HepG2 (cell line): ENCODE measurements around the gene MEI1. TPM values are rescaled to one million over a fixed set of nuclear protein-coding genes. Genes with fewer than 3 reads are reported as not detected.

ENCODE experiments used
- DNMT1 ChIP-seq: sonication (generic); formaldehyde crosslinking; IDR thresholded peaks from 2 replicates; pipeline ENCODE4 v1.5.1; 2020; ENCODE audit warnings: mild to moderate bottlenecking, missing genetic modification reagents
- FOXO1 ChIP-seq: sonication (generic); formaldehyde crosslinking; IDR thresholded peaks from 2 replicates; pipeline ENCODE4 v1.4.0; 2020; ENCODE audit warnings: missing genetic modification reagents
- MAFK ChIP-seq, 2 experiments: IDR thresholded peaks in 1 of 2; conservative IDR thresholded peaks in 1 of 2; 2 replicates each; pipeline ENCODE4 v1.6.1; 2011; ENCODE audit warnings: improper control_type of control experiment in 2 of 2, low read length in 2 of 2
- NCOA2 ChIP-seq: sonication (generic); formaldehyde crosslinking; IDR thresholded peaks from 2 replicates; pipeline ENCODE4 v1.8.0; 2022; ENCODE audit warnings: inconsistent platforms
- NFYB ChIP-seq: sonication (generic); formaldehyde crosslinking; IDR thresholded peaks from 2 replicates; pipeline ENCODE4 v1.4.0; 2020; ENCODE audit warnings: missing genetic modification reagents
- RXRB ChIP-seq: IDR thresholded peaks from 2 replicates; pipeline ENCODE4 v1.6.1; 2016; ENCODE audit warnings: borderline replicate concordance, missing genetic modification reagents, missing compliant biosample characterization
- SATB2 ChIP-seq: sonication (generic); formaldehyde crosslinking; IDR thresholded peaks from 2 replicates; pipeline ENCODE4 v1.5.0; 2020; ENCODE audit warnings: missing genetic modification reagents
- SCMH1 ChIP-seq: sonication (generic); formaldehyde crosslinking; IDR thresholded peaks from 2 replicates; pipeline ENCODE4 v1.9.0; 2021; ENCODE audit warnings: missing genetic modification reagents, mild to moderate bottlenecking, borderline replicate concordance
- SETDB1 ChIP-seq: sonication (generic); formaldehyde crosslinking; IDR thresholded peaks from 2 replicates; pipeline ENCODE4 v1.5.1; 2020; ENCODE audit warnings: missing genetic modification reagents, mild to moderate bottlenecking, borderline replicate concordance
- ZBTB21 ChIP-seq: sonication (generic); formaldehyde crosslinking; IDR thresholded peaks from 2 replicates; pipeline ENCODE4 v1.4.0; 2020; ENCODE audit warnings: missing genetic modification reagents
- ZBTB3 ChIP-seq: sonication (generic); formaldehyde crosslinking; IDR thresholded peaks from 2 replicates; pipeline ENCODE4 v1.4.0; 2020; ENCODE audit warnings: low read depth, mild to moderate bottlenecking, moderate library complexity, missing genetic modification reagents, borderline replicate concordance
- ZNF138 ChIP-seq: sonication (generic); formaldehyde crosslinking; IDR thresholded peaks from 2 replicates; pipeline ENCODE4 v1.5.0; 2020; ENCODE audit warnings: mild to moderate bottlenecking, low read depth, missing genetic modification reagents
- ZNF34 ChIP-seq: sonication (generic); formaldehyde crosslinking; IDR thresholded peaks from 2 replicates; pipeline ENCODE4 v1.4.0; 2020; ENCODE audit warnings: mild to moderate bottlenecking, missing genetic modification reagents, borderline replicate concordance
- ZNF431 ChIP-seq: sonication (generic); formaldehyde crosslinking; IDR thresholded peaks from 2 replicates; pipeline ENCODE4 v1.9.0; 2022; ENCODE audit warnings: missing genetic modification reagents, low read depth, mild to moderate bottlenecking, borderline replicate concordance
- ZNF543 ChIP-seq: sonication (generic); formaldehyde crosslinking; IDR thresholded peaks from 2 replicates; pipeline ENCODE4 v1.4.0; 2020; ENCODE audit warnings: mild to moderate bottlenecking, missing genetic modification reagents
- ZNF792 ChIP-seq: IDR thresholded peaks from 2 replicates; pipeline ENCODE4 v1.6.1; 2016
- ZNF816 ChIP-seq: sonication (generic); formaldehyde crosslinking; IDR thresholded peaks from 2 replicates; pipeline ENCODE4 v1.8.0; 2022; ENCODE audit warnings: missing genetic modification reagents, mild to moderate bottlenecking, borderline replicate concordance
- polyA plus RNA-seq, 8 experiments: library from polyadenylated mRNA; depleted of rRNA in 3 of 8; stranded (reverse) in 7 of 8; unstranded in 1 of 8; fragments of >200 nt; fragmentation: Illumina TruSeq in 4 of 8; extraction: Trizol in 4 of 8; gene quantifications; 2 replicates each; pipeline versions ENCODE4 v1.2.1 to v1.2.3, GENCODE V29; 2011 to 2016; ENCODE audit warnings: low read depth in 4 of 8, missing spikeins in 1 of 8, mixed read lengths in 1 of 8; ENCODE audit not compliant: insufficient read depth in 1 of 8
- total RNA-seq, 5 experiments: library from RNA; depleted of rRNA; stranded (reverse); fragments of >200 nt; fragmentation: Illumina TruSeq; extraction: Trizol; gene quantifications; 2 replicates each; pipeline ENCODE4 v1.2.3, GENCODE V29; 2016; ENCODE audit warnings: low read depth in 1 of 5
- TF ChIP-seq, protein P1 (sequence below): sonication (generic); formaldehyde crosslinking; IDR thresholded peaks from 2 replicates; pipeline ENCODE4; 2020; ENCODE audit warnings: missing genetic modification reagents, mild to moderate bottlenecking, borderline replicate concordance
- TF ChIP-seq, protein P2 (sequence below), 2 experiments: IDR thresholded peaks; 2 replicates each; pipeline ENCODE4 v1.6.1; 2011 to 2012; ENCODE audit warnings: low read length in 2 of 2, borderline replicate concordance in 1 of 2, low read depth in 1 of 2, mild to moderate bottlenecking in 1 of 2, moderate library complexity in 1 of 2
- TF ChIP-seq, protein P3 (sequence below): sonication (generic); formaldehyde crosslinking; IDR thresholded peaks from 2 replicates; pipeline ENCODE4 v1.8.0; 2022; ENCODE audit warnings: mild to moderate bottlenecking, missing genetic modification reagents
- TF ChIP-seq, protein P4 (sequence below): sonication (generic); formaldehyde crosslinking; IDR thresholded peaks from 2 replicates; pipeline ENCODE4 v1.4.0; 2020; ENCODE audit warnings: mild to moderate bottlenecking, missing genetic modification reagents

The MEI1 gene
- total and polyA plus RNA-seq, 2 of the 13 experiments (the other 11 are each of a cell fraction or from before 2014, with no cell fraction given) = 0.75 to 1.9 TPM

DNA sequence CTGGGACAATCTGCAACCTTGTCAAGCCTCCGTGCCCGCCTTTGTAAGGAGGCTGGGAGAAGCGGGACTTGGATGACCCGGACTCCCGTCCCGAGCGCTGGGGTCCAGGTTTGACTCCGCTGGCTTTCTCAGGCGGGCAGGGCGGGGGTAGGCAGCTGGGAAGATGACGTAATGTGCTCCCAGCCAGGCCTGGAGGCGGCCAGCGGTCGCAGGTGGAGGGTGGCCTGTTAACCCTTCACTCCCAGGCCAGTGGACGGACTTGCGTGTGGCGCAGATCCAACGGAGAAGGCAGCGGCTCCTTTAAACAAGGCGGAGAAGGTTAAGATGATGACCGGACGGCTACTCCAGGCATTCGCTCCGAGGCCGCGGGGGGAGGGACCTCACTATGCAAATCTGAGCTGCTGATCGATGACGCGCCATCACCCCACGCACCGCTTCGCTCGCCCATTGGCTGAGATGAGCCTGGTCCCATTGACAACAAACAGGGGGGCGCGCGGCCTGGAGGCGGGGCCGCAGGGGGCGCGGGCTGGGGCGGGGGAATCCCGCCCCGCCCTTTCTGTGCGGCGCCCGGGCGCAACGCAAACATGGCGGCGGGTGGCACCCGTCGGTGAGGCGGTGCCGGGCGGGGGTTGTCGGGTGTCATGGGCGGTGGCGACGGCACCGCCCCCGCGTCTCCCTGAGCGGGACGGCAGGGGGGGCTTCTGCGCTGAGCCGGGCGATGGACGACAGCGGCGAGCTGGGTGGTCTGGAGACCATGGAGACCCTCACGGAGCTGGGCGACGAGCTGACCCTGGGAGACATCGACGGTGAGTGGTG is 133.5 kb downstream of the MEI1 start, which contains the start of gene SREBF2 (continued):
- TF ChIP-seq, protein P1, sequence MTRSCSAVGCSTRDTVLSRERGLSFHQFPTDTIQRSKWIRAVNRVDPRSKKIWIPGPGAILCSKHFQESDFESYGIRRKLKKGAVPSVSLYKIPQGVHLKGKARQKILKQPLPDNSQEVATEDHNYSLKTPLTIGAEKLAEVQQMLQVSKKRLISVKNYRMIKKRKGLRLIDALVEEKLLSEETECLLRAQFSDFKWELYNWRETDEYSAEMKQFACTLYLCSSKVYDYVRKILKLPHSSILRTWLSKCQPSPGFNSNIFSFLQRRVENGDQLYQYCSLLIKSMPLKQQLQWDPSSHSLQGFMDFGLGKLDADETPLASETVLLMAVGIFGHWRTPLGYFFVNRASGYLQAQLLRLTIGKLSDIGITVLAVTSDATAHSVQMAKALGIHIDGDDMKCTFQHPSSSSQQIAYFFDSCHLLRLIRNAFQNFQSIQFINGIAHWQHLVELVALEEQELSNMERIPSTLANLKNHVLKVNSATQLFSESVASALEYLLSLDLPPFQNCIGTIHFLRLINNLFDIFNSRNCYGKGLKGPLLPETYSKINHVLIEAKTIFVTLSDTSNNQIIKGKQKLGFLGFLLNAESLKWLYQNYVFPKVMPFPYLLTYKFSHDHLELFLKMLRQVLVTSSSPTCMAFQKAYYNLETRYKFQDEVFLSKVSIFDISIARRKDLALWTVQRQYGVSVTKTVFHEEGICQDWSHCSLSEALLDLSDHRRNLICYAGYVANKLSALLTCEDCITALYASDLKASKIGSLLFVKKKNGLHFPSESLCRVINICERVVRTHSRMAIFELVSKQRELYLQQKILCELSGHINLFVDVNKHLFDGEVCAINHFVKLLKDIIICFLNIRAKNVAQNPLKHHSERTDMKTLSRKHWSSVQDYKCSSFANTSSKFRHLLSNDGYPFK = peak; percentile 16; the same call in 1 of the 2 replicates
- TF ChIP-seq RXRB (peak; percentile 78), ZNF138 (CRISPR knock-in tag) (peak; percentile 82), NCOA2 (CRISPR knock-in tag) (peak; percentile 68), MAFK (conservative IDR thresholded peaks at IDR 0.05 in 1 of 2, IDR thresholded peaks at IDR 0.05 in 1 of 2; ENCODE audit: low read length in 2 of 2) (no peak), NFYB (CRISPR knock-in tag) (peak; percentile 90), DNMT1 (CRISPR knock-in tag) (0 out of 2 replicates have a peak, but pooled peaks have one; percentile 13), SATB2 (CRISPR knock-in tag) (no peak), ZNF543 (CRISPR knock-in tag) (peak; percentile 79), ZBTB21 (CRISPR knock-in tag) (peak; percentile 63), ZNF792 (CRISPR knock-in tag) (no peak), ZNF431 (CRISPR knock-in tag) (peak; percentile 80), ZNF816 (CRISPR knock-in tag) (no peak), ZNF34 (CRISPR knock-in tag) (peak; percentile 39; the same call in 1 of the 2 replicates), SETDB1 (no peak), FOXO1 (CRISPR knock-in tag) (no peak; the same call in 1 of the 2 replicates), ZBTB3 (CRISPR knock-in tag) (0 out of 2 replicates have a peak, but pooled peaks have one; percentile 26), SCMH1 (CRISPR knock-in tag) (no peak)
- TF ChIP-seq, protein P2, sequence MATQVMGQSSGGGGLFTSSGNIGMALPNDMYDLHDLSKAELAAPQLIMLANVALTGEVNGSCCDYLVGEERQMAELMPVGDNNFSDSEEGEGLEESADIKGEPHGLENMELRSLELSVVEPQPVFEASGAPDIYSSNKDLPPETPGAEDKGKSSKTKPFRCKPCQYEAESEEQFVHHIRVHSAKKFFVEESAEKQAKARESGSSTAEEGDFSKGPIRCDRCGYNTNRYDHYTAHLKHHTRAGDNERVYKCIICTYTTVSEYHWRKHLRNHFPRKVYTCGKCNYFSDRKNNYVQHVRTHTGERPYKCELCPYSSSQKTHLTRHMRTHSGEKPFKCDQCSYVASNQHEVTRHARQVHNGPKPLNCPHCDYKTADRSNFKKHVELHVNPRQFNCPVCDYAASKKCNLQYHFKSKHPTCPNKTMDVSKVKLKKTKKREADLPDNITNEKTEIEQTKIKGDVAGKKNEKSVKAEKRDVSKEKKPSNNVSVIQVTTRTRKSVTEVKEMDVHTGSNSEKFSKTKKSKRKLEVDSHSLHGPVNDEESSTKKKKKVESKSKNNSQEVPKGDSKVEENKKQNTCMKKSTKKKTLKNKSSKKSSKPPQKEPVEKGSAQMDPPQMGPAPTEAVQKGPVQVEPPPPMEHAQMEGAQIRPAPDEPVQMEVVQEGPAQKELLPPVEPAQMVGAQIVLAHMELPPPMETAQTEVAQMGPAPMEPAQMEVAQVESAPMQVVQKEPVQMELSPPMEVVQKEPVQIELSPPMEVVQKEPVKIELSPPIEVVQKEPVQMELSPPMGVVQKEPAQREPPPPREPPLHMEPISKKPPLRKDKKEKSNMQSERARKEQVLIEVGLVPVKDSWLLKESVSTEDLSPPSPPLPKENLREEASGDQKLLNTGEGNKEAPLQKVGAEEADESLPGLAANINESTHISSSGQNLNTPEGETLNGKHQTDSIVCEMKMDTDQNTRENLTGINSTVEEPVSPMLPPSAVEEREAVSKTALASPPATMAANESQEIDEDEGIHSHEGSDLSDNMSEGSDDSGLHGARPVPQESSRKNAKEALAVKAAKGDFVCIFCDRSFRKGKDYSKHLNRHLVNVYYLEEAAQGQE (IDR thresholded peaks at IDR 0.05; ENCODE audit: borderline replicate concordance in 1 of 2, low read depth in 1 of 2, low read length in 2 of 2) = peak; percentile 50 to 87
- TF ChIP-seq, protein P3, sequence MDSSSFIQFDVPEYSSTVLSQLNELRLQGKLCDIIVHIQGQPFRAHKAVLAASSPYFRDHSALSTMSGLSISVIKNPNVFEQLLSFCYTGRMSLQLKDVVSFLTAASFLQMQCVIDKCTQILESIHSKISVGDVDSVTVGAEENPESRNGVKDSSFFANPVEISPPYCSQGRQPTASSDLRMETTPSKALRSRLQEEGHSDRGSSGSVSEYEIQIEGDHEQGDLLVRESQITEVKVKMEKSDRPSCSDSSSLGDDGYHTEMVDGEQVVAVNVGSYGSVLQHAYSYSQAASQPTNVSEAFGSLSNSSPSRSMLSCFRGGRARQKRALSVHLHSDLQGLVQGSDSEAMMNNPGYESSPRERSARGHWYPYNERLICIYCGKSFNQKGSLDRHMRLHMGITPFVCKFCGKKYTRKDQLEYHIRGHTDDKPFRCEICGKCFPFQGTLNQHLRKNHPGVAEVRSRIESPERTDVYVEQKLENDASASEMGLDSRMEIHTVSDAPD = peak; percentile 79; the same call in 1 of the 2 replicates
- TF ChIP-seq, protein P4, sequence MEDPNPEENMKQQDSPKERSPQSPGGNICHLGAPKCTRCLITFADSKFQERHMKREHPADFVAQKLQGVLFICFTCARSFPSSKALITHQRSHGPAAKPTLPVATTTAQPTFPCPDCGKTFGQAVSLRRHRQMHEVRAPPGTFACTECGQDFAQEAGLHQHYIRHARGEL (CRISPR knock-in tag) = no peak
